ENCODE measurements around the gene SLC22A1. TPM values are rescaled to one million over a fixed set of nuclear protein-coding genes. Genes with fewer than 3 reads are reported as not detected.
"Not testable (repeated sequence)": the region's sequence is repeated elsewhere in the genome, so short reads cannot be mapped to it uniquely, and the experiment has no call there.

Gene SLC22A1
- total RNA-seq, 1 donor from 2014 or later = 1.7 TPM

GRCh38 chr6:160121981-160122380 lies 366 bp downstream of the SLC22A1 start:
- DNase-seq (ENCODE audit: low spot score) = no peak

- DNase-seq (ENCODE audit: low spot score) = no peak
These were observed 1.1 kb downstream of the SLC22A1 start for GRCh38 chr6:160122744-160123143.

GRCh38 chr6:160124007-160124406 lies 2.4 kb downstream of the SLC22A1 start:
- no peak for DNase-seq (ENCODE audit: low spot score)

- no peak for DNase-seq (ENCODE audit: low spot score)
These were observed 3.0 kb downstream of the SLC22A1 start for GRCh38 chr6:160124605-160125004.

GRCh38 chr6:160125105-160125504 lies 3.5 kb downstream of the SLC22A1 start:
- not testable (repeated sequence) for DNase-seq (ENCODE audit: low spot score)

GRCh38 chr6:160127270-160128124 lies 5.9 kb downstream of the SLC22A1 start:
- DNase-seq (ENCODE audit: low spot score) = no peak

- DNase-seq (ENCODE audit: low spot score) = no peak
These were observed 6.6 kb downstream of the SLC22A1 start for GRCh38 chr6:160128125-160128683.

- no peak for DNase-seq (ENCODE audit: low spot score)
These were observed 7.4 kb downstream of the SLC22A1 start for GRCh38 chr6:160128879-160129516.

GRCh38 chr6:160129881-160130615 lies 8.4 kb downstream of the SLC22A1 start:
- DNase-seq (ENCODE audit: low spot score) = no peak

- no peak for DNase-seq (ENCODE audit: low spot score)
These were observed 9.3 kb downstream of the SLC22A1 start for GRCh38 chr6:160130729-160131484.

GRCh38 chr6:160131636-160132296 lies 10.2 kb downstream of the SLC22A1 start:
- DNase-seq (ENCODE audit: low spot score) = no peak

GRCh38 chr6:160132297-160132637 lies 10.7 kb downstream of the SLC22A1 start:
- no peak for DNase-seq (ENCODE audit: low spot score)

- no peak for DNase-seq (ENCODE audit: low spot score)
These were observed 11.2 kb downstream of the SLC22A1 start for GRCh38 chr6:160132776-160133338.

GRCh38 chr6:160133441-160134336 lies 12.1 kb downstream of the SLC22A1 start:
- no peak for DNase-seq (ENCODE audit: low spot score)

- not testable (repeated sequence) for DNase-seq (ENCODE audit: low spot score)
These were observed 12.7 kb downstream of the SLC22A1 start for GRCh38 chr6:160134337-160134751.

GRCh38 chr6:160134779-160135547 lies 13.3 kb downstream of the SLC22A1 start:
- no peak for DNase-seq (ENCODE audit: low spot score)

GRCh38 chr6:160135907-160136655 lies 14.5 kb downstream of the SLC22A1 start:
- DNase-seq (ENCODE audit: low spot score) = no peak

All from umbilical cord (tissue), 2 donors.